NCI-H1694 (cell line): ENCODE measurements around the gene PRDM2.
"Not testable (repeated sequence)": the region's sequence is repeated elsewhere in the genome, so short reads cannot be mapped to it uniquely, and the experiment has no call there.

Experiments
- DNase-seq: peaks from one replicate; lab custom pipeline; 2025; lab: John Stamatoyannopoulos, UW

Gene PRDM2, protein sequence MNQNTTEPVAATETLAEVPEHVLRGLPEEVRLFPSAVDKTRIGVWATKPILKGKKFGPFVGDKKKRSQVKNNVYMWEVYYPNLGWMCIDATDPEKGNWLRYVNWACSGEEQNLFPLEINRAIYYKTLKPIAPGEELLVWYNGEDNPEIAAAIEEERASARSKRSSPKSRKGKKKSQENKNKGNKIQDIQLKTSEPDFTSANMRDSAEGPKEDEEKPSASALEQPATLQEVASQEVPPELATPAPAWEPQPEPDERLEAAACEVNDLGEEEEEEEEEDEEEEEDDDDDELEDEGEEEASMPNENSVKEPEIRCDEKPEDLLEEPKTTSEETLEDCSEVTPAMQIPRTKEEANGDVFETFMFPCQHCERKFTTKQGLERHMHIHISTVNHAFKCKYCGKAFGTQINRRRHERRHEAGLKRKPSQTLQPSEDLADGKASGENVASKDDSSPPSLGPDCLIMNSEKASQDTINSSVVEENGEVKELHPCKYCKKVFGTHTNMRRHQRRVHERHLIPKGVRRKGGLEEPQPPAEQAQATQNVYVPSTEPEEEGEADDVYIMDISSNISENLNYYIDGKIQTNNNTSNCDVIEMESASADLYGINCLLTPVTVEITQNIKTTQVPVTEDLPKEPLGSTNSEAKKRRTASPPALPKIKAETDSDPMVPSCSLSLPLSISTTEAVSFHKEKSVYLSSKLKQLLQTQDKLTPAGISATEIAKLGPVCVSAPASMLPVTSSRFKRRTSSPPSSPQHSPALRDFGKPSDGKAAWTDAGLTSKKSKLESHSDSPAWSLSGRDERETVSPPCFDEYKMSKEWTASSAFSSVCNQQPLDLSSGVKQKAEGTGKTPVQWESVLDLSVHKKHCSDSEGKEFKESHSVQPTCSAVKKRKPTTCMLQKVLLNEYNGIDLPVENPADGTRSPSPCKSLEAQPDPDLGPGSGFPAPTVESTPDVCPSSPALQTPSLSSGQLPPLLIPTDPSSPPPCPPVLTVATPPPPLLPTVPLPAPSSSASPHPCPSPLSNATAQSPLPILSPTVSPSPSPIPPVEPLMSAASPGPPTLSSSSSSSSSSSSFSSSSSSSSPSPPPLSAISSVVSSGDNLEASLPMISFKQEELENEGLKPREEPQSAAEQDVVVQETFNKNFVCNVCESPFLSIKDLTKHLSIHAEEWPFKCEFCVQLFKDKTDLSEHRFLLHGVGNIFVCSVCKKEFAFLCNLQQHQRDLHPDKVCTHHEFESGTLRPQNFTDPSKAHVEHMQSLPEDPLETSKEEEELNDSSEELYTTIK (N-terminal part only)

GRCh38 chr1:13699936-13700520, at the start of gene PRDM2:
Gene PRDM2, plus strand, starts transcription at chr1:13700188. Its CDS starts 15,418 bp downstream, at chr1:13715606.
- no peak for DNase-seq

- no peak for DNase-seq
Observed at GRCh38 chr1:13651279-13651678, 48.7 kb upstream of the PRDM2 start.

- no peak for DNase-seq
Observed at GRCh38 chr1:13652238-13652637, 47.8 kb upstream of the PRDM2 start.

DNA sequence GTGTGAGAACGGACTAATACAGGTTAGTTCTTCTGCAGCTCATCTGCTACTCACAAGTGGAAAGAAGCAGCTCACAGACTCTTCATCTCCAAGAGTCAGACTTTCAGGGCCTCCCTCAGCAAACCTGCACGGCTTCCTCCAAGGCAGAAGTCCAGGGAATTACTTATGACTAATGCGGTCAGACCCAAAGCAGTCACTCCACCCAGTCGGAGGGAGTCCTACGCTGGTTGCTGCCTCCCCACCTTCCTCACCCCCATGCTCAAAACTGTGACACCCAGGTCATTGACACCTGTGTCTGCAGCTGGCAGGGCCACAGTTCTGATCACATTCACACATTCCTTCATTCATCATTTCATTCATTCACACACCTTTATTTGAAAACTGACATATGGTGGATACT, 38.4 kb upstream of the PRDM2 start:
- no peak for DNase-seq

DNA sequence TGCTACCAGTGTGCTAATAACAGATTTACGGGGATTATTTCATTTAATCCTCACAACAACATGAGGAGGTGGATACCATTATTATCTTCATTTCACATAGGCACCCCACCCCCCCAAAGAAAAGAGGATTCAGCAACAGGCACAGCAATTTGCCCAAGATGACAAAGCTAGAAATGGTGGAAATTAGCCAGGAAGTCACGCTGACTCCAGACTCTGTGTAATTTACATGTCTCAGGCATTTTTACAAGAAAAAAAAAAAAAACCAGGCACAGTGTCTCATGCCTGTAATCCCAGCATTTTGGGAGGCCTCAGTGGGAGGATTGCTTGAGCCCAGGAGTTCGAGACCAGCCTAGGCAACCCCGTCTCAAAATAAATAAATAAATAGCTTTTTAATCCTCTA, 37.5 kb upstream of the PRDM2 start:
- no peak for DNase-seq

DNA sequence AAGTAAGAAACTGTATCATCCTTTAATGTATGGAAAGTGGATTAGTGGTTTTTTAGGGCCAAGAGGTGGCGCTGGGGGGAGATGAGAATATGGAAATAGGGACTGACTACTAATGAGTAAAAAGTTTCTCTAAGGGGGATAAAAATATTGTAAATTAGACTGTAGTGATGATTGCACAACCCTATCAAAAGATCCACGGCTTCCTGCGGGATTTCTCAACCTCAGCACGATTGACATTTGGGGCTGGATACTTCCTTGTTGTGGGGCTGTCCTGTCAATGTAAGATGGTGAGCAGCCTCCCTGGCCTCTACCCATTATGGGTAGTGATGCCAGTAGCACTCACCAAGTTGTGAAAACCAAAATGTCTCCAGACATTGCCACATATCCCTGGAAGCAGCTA, 36.0 kb upstream of the PRDM2 start:
- no peak for DNase-seq

DNA sequence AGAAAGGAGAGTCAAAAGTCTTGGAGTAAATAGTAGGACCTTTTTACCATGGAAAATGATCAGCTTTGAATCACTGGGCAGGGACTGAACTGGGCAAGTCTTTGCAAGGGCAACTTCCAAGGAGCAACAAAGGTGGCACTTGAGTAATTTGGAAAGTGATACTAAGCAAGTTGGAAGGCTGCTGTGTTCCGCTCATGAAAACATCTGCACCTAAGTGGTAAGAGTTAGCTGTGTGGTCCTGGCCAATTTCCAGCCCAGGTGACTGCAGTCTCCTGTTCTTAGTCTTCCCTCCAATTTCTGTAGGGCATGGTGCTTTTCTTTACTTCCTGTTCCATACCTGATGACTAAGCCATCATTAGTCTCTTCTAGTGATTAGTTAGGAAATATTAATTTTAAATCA, 35.5 kb upstream of the PRDM2 start:
- no peak for DNase-seq

- no peak for DNase-seq
Observed at GRCh38 chr1:13666317-13666716, 33.7 kb upstream of the PRDM2 start.

DNA sequence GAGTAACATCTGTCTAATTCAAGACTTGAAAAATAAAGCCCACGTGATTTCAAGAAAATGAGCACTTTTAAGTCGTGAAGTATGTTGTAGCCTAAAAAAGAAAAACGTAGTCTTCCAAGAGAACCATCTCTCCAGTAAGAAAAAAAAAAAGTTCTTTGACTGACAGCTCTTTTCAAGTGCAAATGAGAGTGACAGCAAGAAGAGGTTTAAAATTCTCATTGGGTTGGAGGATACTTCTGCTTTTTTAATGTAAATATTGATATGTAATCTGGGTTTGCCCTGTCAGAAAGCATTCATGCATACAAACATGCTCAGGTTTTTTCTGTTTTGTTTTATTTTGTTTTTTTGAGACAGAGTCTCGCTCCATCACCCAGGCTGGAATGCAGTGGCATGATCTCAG, 32.3 kb upstream of the PRDM2 start:
- no peak for DNase-seq

DNA sequence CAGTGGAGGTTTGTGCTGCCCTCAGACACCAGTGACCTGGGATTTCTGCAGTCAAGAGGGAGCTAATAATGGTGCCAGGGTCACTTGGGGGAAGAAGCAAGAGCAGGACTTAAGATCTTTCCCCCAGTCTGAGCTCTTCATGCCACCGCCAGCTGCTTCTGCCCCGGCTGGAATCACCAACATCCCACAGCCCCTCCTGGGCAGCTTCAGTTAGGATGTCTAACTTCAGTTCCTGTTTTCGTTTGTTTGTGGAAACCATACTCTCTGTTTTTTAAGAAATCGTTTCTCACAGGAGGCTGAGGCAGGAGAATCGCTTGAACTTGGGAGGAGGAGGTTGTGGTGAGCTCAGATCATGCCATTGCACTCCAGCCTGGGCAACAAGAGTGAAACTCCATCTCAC, 25.6 kb upstream of the PRDM2 start:
- DNase-seq = no peak

- no peak for DNase-seq
Observed at GRCh38 chr1:13675151-13675651, 24.8 kb upstream of the PRDM2 start.

DNA sequence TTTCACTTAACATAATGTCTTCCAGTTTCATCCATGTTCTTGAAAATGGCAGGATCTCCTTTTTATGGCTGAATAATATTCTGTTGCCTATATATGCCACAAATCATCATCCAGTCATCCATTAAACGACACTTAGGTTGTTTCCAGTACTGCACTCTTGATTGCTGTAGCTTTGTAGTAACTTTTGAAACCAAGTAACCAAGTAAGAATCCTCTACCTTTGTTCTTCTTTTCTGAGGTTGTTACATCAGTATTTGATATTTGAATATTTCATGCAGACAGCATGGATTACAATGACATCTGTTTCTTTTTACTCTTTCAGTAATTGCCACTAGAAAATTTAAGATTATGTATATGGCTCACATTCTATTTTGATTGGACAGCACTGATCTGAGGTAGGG, 22.1 kb upstream of the PRDM2 start:
- DNase-seq = no peak

- DNase-seq = no peak
Observed at GRCh38 chr1:13679651-13680050, 20.3 kb upstream of the PRDM2 start.

- DNase-seq = not testable (repeated sequence)
Observed at GRCh38 chr1:13680609-13681008, 19.4 kb upstream of the PRDM2 start.

DNA sequence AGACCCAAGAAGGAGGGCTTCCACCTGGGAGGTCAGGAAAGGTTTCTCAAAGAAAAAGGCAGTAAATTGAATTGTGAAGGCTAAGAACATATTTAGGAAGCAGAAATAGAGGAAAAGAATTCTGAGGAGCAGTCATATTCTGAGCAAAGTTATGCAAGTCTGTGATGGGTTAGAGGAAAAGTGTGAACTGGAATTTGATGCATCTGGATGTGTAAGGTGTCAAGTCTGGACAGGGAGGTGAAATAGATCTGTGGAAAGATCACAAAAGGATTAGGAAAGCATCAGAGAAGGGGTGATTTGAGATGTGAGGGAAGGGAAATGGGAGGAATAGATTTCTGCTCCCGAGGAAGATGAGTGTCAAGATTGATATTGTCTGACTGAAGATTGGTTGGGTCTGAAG, 18.1 kb upstream of the PRDM2 start:
- no peak for DNase-seq

DNA sequence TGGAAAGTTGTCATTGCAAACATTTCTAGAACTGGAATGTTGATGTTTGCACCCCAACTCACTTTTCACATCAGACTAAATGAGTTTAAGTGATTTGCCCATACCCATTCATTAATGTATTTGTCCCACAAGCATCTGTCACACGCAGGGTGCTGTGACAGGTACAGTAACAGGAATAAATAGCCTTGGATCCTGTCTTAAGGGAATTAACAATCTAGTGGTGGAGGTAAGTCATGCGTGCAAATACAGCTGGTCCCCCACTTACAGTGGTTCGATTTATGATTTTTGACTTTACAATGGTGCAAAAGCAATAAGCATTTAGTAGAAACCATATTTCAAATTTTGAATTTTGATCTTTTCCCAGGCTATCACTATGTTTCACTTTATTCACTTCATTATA, 17.5 kb upstream of the PRDM2 start:
- no peak for DNase-seq

GRCh38 chr1:13683206-13683605, 16.8 kb upstream of the PRDM2 start:
- DNase-seq = no peak

GRCh38 chr1:13687151-13687715, 12.8 kb upstream of the PRDM2 start:
- no peak for DNase-seq

DNA sequence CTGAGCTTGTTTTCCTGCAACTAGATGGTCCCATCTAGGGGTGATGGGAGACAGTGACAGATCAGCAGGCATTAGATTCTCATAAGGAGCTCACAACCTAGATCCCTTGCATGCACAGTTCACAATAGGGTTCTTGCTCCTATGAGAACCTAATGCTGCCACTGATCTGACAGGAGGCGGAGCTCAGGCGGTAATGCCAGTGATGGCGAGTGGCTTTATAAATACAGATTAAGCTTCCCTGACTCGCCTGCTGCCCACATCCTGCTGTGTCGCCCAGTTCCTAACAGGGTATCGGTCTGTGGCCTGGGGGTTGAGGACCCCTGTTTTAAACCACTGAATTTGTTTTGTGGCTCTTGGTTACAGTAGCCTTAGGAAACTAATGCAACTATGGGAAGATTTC, 6.9 kb upstream of the PRDM2 start:
- not testable (repeated sequence) for DNase-seq

GRCh38 chr1:13694886-13695684, 4.9 kb upstream of the PRDM2 start:
- no peak for DNase-seq

DNA sequence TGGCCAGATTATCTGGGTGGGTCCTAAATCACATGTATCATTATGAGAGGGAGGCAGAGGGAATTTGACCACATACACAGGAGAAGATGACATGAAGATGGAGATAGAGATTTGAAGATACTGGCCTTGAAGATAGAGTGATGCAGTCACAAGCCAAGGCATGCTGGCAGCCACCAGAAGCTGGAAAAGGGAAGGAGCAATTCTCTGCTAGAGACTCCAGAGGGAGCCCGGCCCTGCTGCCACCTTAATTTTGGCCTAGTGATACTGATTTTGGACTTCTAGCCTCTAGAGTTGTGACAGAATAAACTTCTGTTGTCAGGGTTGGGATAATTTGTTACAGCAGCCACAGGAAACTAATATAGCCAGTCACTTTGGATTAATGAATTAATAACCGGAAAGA, 2.2 kb upstream of the PRDM2 start:
- DNase-seq = no peak
